OCI-LY3 (cell line): ENCODE results near the gene MRPL16.

ENCODE experiments used
- CTCF ChIP-seq: fragments of 200-600, 300-600 bp; sonication (generic); IDR thresholded peaks from 2 replicates; pipeline ENCODE4 v1.5.1; 2014; ENCODE audit warnings: antibody characterized with exemption, low read length, low read depth
- EZH2phosphoT487 ChIP-seq: fragments of 200-600 bp; shearing (Covaris generic); IDR thresholded peaks from 2 replicates; pipeline ENCODE4 v1.6.1; 2018; ENCODE audit warnings: antibody characterized with exemption, mixed run types, low read depth

GRCh38 chr11:59846556-59846955, 36.0 kb upstream of the MRPL16 start:
- no peak for TF ChIP-seq EZH2phosphoT487
- no peak for TF ChIP-seq CTCF
